Common myeloid progenitor, CD34-positive (primary cell): Measurements from ENCODE around the gene CAPZA1.

Source experiments
- CTCF ChIA-PET: fragments of 350-600 bp; sonication (Branson Sonifier 250); formaldehyde crosslinking; loops from one replicate; lab custom pipeline; 2021; ENCODE audit warnings: antibody characterized with exemption; lab: Charles Lee
- POLR2A ChIA-PET: fragments of 350-600 bp; sonication (Branson Sonifier 250); formaldehyde crosslinking; loops from one replicate; lab custom pipeline; 2021; ENCODE audit warnings: antibody characterized with exemption; lab: Charles Lee
- DNase-seq, 3 donors: peaks; one replicate each; pipeline versions ENCODE4 v3.0.0 to v3.0.0-alpha.2; 2013
- H3K27ac ChIP-seq, 2 experiments: 1 replicate in 1 of 2; 2 replicates in 1 of 2; pipeline ENCODE4 v1.7.0; 2013; ENCODE audit warnings: inconsistent platforms in 2 of 2, low read length in 2 of 2, mild to moderate bottlenecking in 2 of 2, low read depth in 1 of 2, moderate library complexity in 1 of 2; ENCODE audit not compliant: severe bottlenecking in 2 of 2, insufficient read depth in 1 of 2, poor library complexity in 1 of 2
- H3K27me3 ChIP-seq, 5 experiments: replicated peaks in 2 of 5; 1 replicate in 3 of 5; 2 replicates in 2 of 5; pipeline versions ENCODE4 v1.6.1 to v1.7.0; 2013; ENCODE audit warnings: low read length in 4 of 5, mild to moderate bottlenecking in 2 of 5, moderate library complexity in 2 of 5, inconsistent platforms in 1 of 5; ENCODE audit not compliant: insufficient read depth in 5 of 5, control insufficient read depth in 4 of 5
- H3K36me3 ChIP-seq, 4 experiments: 1 replicate in 2 of 4; 2 replicates in 2 of 4; pipeline versions ENCODE4 v1.6.1 to v1.7.0; 2013; ENCODE audit warnings: low read length in 3 of 4, control low read depth in 1 of 4, mild to moderate bottlenecking in 1 of 4; ENCODE audit not compliant: control insufficient read depth in 4 of 4, insufficient read depth in 4 of 4
- H3K4me1 ChIP-seq, 4 experiments: 1 replicate in 3 of 4; 2 replicates in 1 of 4; pipeline versions ENCODE4 v1.6.1 to v1.7.1; 2013; ENCODE audit warnings: low read length in 3 of 4, mild to moderate bottlenecking in 3 of 4, control low read depth in 1 of 4, inconsistent platforms in 1 of 4, moderate library complexity in 1 of 4; ENCODE audit not compliant: control insufficient read depth in 4 of 4, insufficient read depth in 4 of 4; ENCODE audit errors: control extremely low read depth in 1 of 4
- H3K4me3 ChIP-seq, 7 experiments: 1 replicate in 4 of 7; 2 replicates in 3 of 7; pipeline versions ENCODE4 v1.5.1 to v1.7.0; 2013; ENCODE audit warnings: mild to moderate bottlenecking in 7 of 7, low read length in 6 of 7, moderate library complexity in 6 of 7, inconsistent platforms in 2 of 7, low read depth in 2 of 7, control low read depth in 1 of 7; ENCODE audit not compliant: insufficient read depth in 4 of 7, control insufficient read depth in 1 of 7; ENCODE audit errors: extremely low read depth in 1 of 7
- H3K9me3 ChIP-seq, 5 experiments: 1 replicate in 4 of 5; 2 replicates in 1 of 5; pipeline versions ENCODE4 v1.6.1 to v1.7.1; 2013; ENCODE audit warnings: low read length in 4 of 5, mild to moderate bottlenecking in 2 of 5, inconsistent platforms in 1 of 5, low read depth in 1 of 5, moderate library complexity in 1 of 5; ENCODE audit not compliant: control insufficient read depth in 4 of 5, insufficient read depth in 2 of 5; ENCODE audit errors: control extremely low read depth in 1 of 5
- WGBS: methylation state at CpG from one replicate; pipeline ENCODE4 v1.1.5; 2013; ENCODE audit not compliant: insufficient coverage; 5-methylcytosine and 5-hydroxymethylcytosine counted together

Gene CAPZA1

DNA sequence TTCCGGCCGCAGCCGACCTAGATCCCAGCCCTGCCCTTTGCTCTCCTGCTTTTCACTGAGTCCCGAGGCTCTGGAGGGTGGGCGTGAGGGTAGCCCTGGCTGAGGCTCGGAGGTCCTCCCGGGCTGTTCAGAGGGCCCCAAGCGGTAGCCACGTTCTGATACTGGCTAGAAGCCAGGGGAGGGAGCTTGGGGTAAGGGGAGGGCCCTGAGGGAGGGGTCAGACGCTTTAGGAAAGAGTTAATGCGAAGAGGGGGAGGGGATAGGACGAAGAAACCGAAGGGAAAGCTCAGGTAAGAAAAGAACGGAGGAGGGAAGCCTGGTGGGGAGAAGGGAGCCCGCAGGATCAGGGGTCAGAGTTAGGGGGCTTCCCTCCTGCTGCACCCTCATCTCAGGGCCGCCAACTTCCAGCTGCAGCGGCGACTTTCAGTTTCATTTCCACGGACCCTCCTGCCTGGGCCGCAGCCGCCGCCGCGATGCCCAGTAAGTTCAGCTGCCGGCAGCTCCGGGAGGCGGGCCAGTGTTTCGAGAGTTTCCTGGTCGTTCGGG is 54.9 kb downstream of the CAPZA1 start, which contains the start of gene MOV10:
Gene MOV10, plus strand, starts transcription at position 220 of the 546 bp plus-strand sequence. Its CDS starts 254 bp downstream, at position 474.
- CTCF ChIA-PET, result interaction anchor here (0.8 to 4.8 kb wide), 19 partner anchors 10 to 316 kb away, joined by 3 to 28 read pairs (median 4); partner anchors contain the start of gene ST7L
- peak within 1 kb of the TSS; percentile 65 to 95 (median 88) for H3K4me3 ChIP-seq
- under 1% methylated on average over 29 of the region's 30 CpGs for WGBS

DNA sequence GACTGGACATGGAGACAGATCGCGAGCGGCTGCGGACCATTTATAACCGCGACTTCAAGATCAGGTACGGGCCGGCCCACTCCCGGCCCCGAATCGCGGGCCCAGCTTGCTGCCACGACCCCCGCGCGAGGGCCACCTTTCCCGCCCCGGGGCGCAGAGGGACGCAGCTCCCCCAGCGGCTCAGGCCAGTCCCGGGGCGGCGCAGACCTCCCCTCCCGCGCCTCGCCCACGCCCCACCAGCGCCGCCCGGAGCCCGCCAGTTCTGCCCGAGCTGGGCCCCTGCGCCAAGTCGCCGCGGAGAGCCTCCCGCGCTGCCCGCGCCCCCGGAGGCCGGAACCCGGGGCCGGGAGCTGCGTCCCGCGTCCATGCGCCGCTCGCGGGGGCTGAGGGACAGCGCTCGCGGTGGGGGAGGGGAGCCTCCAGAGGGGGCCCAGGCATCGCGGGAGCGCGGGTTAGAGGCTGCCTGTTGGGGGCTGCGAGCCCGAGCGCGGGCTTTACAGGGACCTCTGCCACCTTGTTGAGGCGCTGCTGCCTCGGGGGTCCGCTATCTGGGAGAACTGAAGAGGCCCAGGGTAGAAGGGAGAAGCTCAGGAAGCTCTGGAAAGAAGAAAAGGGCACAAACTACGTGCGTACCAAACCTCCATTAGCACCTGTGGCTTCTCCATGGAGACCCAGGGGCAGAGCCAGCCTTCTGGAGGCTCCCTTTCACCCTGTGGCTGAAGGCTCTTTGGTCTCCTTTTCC is 55.5 kb downstream of the CAPZA1 start:
- Histone ChIP-seq H3K27ac (peak overlapping the region in 1 of 2 experiments; percentile 77), H3K9me3 (no peaks in the 10 kb centered on the region), H3K4me1 (peaks cover 7 to 22% (median 18%) of the 10 kb centered on the region in 4 experiments), H3K27me3 (no peaks in the 10 kb centered on the region), H3K4me3 (peak overlapping the region; percentile 65 to 95 (median 88)), H3K36me3 (peaks cover 12 to 18% (median 13%) of the 10 kb centered on the region in 4 experiments)
- ChIA-PET POLR2A (interaction anchor here (0.6 to 2.2 kb wide), 10 partner anchors 13 to 1177 kb away, joined by 3 to 8 read pairs (median 4); partner anchors contain the start of genes CAPZA1 and ST7L), CTCF (interaction anchor here (0.8 to 4.8 kb wide), 17 partner anchors 10 to 284 kb away, joined by 3 to 28 read pairs (median 5); partner anchors contain the start of gene ST7L)
- 1% methylated on average over 48 of the region's 68 CpGs for WGBS
- peak; percentile 28 to 57 (median 41) for DNase-seq

More for the DNA sequence above, 54.9 kb downstream of the CAPZA1 start, which contains the start of gene MOV10:
- peak within 1 kb of the TSS in 1 of 2 experiments; percentile 77 for H3K27ac ChIP-seq
- peaks cover 10 to 25% (median 18%) of the 10 kb centered on the region in 4 experiments for H3K36me3 ChIP-seq
- POLR2A ChIA-PET, result interaction anchor here (0.7 to 2.2 kb wide), 8 partner anchors 13 to 55 kb away, joined by 3 to 8 read pairs (median 4); partner anchors contain the start of genes CAPZA1 and ST7L
- no peaks in the 10 kb centered on the region for H3K27me3 ChIP-seq
- no peaks in the 10 kb centered on the region for H3K9me3 ChIP-seq
- peaks cover 7 to 22% (median 18%) of the 10 kb centered on the region in 4 experiments for H3K4me1 ChIP-seq
- peak; percentile 68 to 89 (median 85) for DNase-seq

DNA sequence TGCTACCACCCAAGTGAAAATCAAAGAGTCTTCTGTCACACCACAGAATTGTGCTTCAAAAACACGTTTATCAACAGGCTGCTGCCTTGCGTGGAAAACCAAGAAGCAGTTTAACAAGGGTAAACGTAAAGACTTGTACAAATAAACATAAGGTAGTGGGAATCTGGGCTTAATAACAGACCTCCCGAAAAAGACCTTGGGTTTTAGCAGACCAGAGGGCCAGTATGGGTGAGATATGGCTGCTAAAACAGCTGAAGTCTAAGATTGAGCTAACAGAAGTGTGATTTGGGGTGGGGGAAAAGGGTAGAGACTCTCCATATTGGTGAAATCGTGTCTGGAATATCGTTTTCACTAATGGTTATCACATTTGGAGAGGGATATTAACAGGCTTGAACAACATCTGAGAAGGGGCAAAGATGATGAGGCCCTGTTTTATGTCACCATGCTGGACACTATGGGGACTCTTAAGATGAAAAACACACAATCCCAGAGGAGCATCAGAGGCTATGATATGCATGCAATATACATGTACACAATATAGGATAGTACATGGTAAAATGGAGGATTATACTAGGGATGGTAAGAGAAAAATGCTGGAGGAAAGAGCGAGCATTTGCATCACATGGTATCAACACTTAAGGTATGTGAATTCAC is 56.2 kb downstream of the CAPZA1 start:
- no peaks in the 10 kb centered on the region for H3K27me3 ChIP-seq
- WGBS, result 70% methylated on average over 4 of the region's 7 CpGs
- H3K27ac ChIP-seq, result peak overlapping the region in 1 of 2 experiments; percentile 77
- peak overlapping the region; percentile 65 to 95 (median 88) for H3K4me3 ChIP-seq
- no peaks in the 10 kb centered on the region for H3K9me3 ChIP-seq
- peaks cover 7 to 22% (median 18%) of the 10 kb centered on the region in 4 experiments for H3K4me1 ChIP-seq
- H3K36me3 ChIP-seq, result peaks cover 6 to 13% (median 11%) of the 10 kb centered on the region in 4 experiments
- no peak for DNase-seq
- CTCF ChIA-PET, result interaction anchor here (0.6 to 4.8 kb wide), 9 partner anchors 9 to 57 kb away, joined by 3 to 28 read pairs (median 7); partner anchors contain the start of gene ST7L
- POLR2A ChIA-PET, result interaction anchor here (0.6 to 1.5 kb wide), 3 partner anchors 17 to 1177 kb away, joined by 3 to 4 read pairs (median 3); no protein-coding TSS in a partner anchor

DNA sequence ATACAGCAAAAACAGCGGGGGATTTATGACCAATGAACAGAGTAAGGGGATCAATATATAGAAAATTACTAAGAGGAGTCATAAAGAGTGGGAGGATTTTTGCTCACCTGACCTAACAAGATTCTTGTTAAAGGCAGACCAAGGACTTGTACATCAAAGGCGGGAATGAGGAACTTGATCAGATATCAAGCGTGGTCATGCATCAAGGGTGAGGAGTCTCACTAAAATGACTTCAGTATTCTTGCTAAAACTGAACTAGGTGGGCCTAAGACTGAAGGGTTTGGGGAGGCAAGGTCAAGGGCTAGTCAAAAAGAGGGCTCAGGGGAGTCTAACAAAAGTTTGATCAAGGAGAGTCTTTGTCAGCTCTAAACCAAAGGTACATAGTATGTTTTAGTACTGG is 56.9 kb downstream of the CAPZA1 start:
- ChIA-PET POLR2A (no interaction called here), CTCF (interaction anchor here (1.1 to 2.7 kb wide), 2 partner anchors 13 to 28 kb away, joined by 3 to 11 read pairs; no protein-coding TSS in a partner anchor)
- Histone ChIP-seq H3K4me3 (no peak overlapping the region), H3K4me1 (peaks cover 7 to 22% (median 18%) of the 10 kb centered on the region in 4 experiments), H3K27me3 (no peaks in the 10 kb centered on the region), H3K36me3 (peaks cover 4 to 12% (median 6%) of the 10 kb centered on the region in 4 experiments), H3K9me3 (no peaks in the 10 kb centered on the region), H3K27ac (no peak overlapping the region)
- WGBS, result 86% methylated on average over 3 of the region's 3 CpGs
- peak in 2 of 3 donors; percentile 43 to 58 for DNase-seq

DNA sequence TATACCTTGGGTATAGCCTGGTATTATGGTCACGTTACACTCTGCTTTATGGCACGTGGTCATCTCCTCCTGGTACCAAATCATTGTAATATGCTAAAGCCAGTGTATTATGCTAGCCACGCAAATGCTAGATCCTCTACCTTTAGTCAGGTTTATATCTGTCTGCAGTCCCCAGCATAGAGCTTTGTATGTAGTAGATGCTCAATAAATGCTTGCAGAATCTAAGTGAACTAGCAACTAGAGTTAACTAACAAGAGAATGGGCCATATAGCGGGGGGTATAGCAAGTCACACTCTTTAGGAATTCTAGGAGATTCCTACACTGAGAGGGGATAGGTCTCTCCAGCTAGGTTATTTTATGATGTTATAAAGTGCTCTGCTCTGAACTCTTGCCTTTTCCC is 57.9 kb downstream of the CAPZA1 start:
- ChIA-PET CTCF (no interaction called here), POLR2A (no interaction called here)
- DNase-seq, result no peak
- no peaks in the 10 kb centered on the region for H3K9me3 ChIP-seq
- peaks cover 7 to 22% (median 18%) of the 10 kb centered on the region in 4 experiments for H3K4me1 ChIP-seq
- WGBS, result 100% methylated on average over 3 of the region's 4 CpGs
- peaks cover 0 to 10% (median 3%) of the 10 kb centered on the region in 4 experiments for H3K36me3 ChIP-seq
- H3K27ac ChIP-seq, result no peak overlapping the region
- no peak overlapping the region for H3K4me3 ChIP-seq
- H3K27me3 ChIP-seq, result no peaks in the 10 kb centered on the region

DNA sequence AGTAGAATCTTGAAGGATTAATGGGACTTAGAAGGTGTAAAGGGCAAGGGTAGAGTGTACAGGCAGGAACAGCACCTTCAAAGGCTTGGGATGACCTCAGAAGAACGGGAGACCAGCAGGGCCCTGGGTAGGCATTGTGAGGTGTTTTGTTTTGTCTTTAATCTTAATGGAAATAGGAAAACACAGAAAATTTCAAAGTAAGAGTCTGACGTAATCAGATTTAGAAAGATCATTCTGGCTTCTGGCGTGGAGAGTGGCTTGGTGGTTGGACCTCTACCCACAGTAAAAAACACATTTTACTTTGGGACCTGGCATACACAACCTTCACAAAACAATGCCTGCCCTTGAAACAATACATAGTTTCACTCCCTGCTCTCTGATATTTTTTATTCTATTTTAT is 59.0 kb downstream of the CAPZA1 start:
- POLR2A ChIA-PET, result no interaction called here
- CTCF ChIA-PET, result no interaction called here
- Histone ChIP-seq H3K4me1 (peaks cover 3 to 22% (median 16%) of the 10 kb centered on the region in 4 experiments), H3K27me3 (no peaks in the 10 kb centered on the region), H3K4me3 (no peak overlapping the region), H3K9me3 (no peaks in the 10 kb centered on the region), H3K36me3 (peaks cover 0 to 12% (median 3%) of the 10 kb centered on the region in 4 experiments), H3K27ac (no peak overlapping the region)
- no peak for DNase-seq
- WGBS, result 100% methylated on average over 2 of the region's 3 CpGs
